Pancreas (tissue), 10 donors: ENCODE results near the gene MSL3B.
A peak's percentile ranks its signal among the peaks of the same experiment; 100 is the strongest.

ENCODE experiments used
- ATAC-seq, 4 donors: fragments of 200-7000 bp; cut with Tn5 transposase; one replicate each; pipeline versions ENCODE4 v1.8.0 to v1.9.1; 2020; ENCODE audit warnings: mild to moderate bottlenecking in 4 of 4, moderate library complexity in 4 of 4
- DNase-seq, 6 donors: peaks; one replicate each; pipeline ENCODE4 v3.0.0-alpha.2; 2020
- FAIRE-seq: peaks from 2 replicates; lab custom pipeline; 2012; peaks lifted over from hg19 to GRCh38; lab: Jason Lieb, UNC
- H3K27ac ChIP-seq, 4 donors: fragments of 200-600 bp; sonication (generic); 1 replicate in 3 of 4; 2 replicates in 1 of 4; pipeline versions ENCODE4 v1.5.0 to v1.8.0; 2020
- H3K27me3 ChIP-seq, 4 donors: fragments of 200-600 bp; one replicate each; pipeline ENCODE4 v1.8.0; 2021
- H3K36me3 ChIP-seq, 3 donors: fragments of 200-600 bp; sonication (generic) in 1 of 3; one replicate each; pipeline versions ENCODE4 v1.5.0 to v1.8.0; 2020 to 2021
- H3K4me1 ChIP-seq, 3 donors: fragments of 200-600 bp; one replicate each; pipeline ENCODE4 v1.8.0; 2021
- H3K4me3 ChIP-seq, 4 donors: fragments of 200-600 bp; sonication (generic) in 2 of 4; one replicate each; pipeline versions ENCODE4 v1.5.0 to v1.8.0; 2020 to 2021
- H3K9me3 ChIP-seq, 4 donors: fragments of 200-600 bp; one replicate each; pipeline ENCODE4 v1.8.0; 2021
- CTCF ChIP-seq, 4 donors: fragments of 200-600 bp; sonication (generic) in 3 of 4; IDR thresholded peaks; one replicate each; pipeline versions ENCODE4 v1.5.0 to v1.8.0; 2021; ENCODE audit warnings: antibody characterized with exemption in 4 of 4
- WGBS, 2 donors: extraction: QIAGEN DNeasy Blood & Tissue Kit; methylation state at CpG; one replicate each; pipeline ENCODE4 v1.1.7; 2013; 5-methylcytosine and 5-hydroxymethylcytosine counted together
- intact Hi-C, 3 donors: fragments of 100-400 bp; cut with DNase I; formaldehyde crosslinking; loops; one replicate each; pipeline versions ENCODE4 v1.11.1 to v1.14.2; 2022
- donor health status: healthy with polysubstance abuse.
- donor health status: DM: no; HTN: no; CAD: no; lungs with moderate emphysema.
- donor health status: DM: no; HTN: no; CAD: no.
- donor health status: control.
- donor health status: control.
- donor health status: Bipolar disorder and iron deficiency.
- donor health status: DM: yes; HTN: yes; CAD: no.
- donor health status: DM: no; HTN: no; CAD: no.
- donor health status: DM: no; HTN: no; CAD: no.
- donor health status: DM: yes; HTN: yes; CAD: no.

MSL3B gene

GRCh38 chr2:233836359-233836758 lies 31.8 kb downstream of the MSL3B start:
- intact Hi-C loops, result no loop called here
- H3K36me3 ChIP-seq, result no peaks in the 10 kb centered on the region
- DNase-seq (no peak), FAIRE-seq (no peak), ATAC-seq (no peak)
- H3K4me1 ChIP-seq, result no peaks in the 10 kb centered on the region
- no peak overlapping the region for H3K4me3 ChIP-seq
- no peaks in the 10 kb centered on the region for H3K27me3 ChIP-seq
- 95 to 97% methylated on average over 7 of the region's 7 CpGs for WGBS, 2 donors
- TF ChIP-seq CTCF (IDR thresholded peaks at IDR 0.05), result no peak
- H3K9me3 ChIP-seq, result no peaks in the 10 kb centered on the region
- H3K27ac ChIP-seq, result no peak overlapping the region

- Histone ChIP-seq H3K27me3 (no peaks in the 10 kb centered on the region), H3K36me3 (no peaks in the 10 kb centered on the region), H3K4me3 (no peak overlapping the region), H3K4me1 (no peaks in the 10 kb centered on the region), H3K9me3 (no peaks in the 10 kb centered on the region), H3K27ac (no peak overlapping the region)
- intact Hi-C loops, result no loop called here
- ATAC-seq, result no peak
- DNase-seq, result peak in 1 of 6 donors; percentile 28
- TF ChIP-seq CTCF (IDR thresholded peaks at IDR 0.05), result no peak
- WGBS, 2 donors, result 83 to 85% methylated on average over 14 of the region's 14 CpGs
- FAIRE-seq, result no peak
Measured at GRCh38 chr2:233835230-233836186, 32.7 kb downstream of the MSL3B start.

- no peak for FAIRE-seq
- WGBS, 2 donors, result 86 to 89% methylated on average over 10 of the region's 10 CpGs
- intact Hi-C loops, result no loop called here
Measured at GRCh38 chr2:233833345-233833744, 34.8 kb downstream of the MSL3B start.

GRCh38 chr2:233832869-233833311 lies 35.3 kb downstream of the MSL3B start:
- 69 to 71% methylated on average over 7 of the region's 7 CpGs for WGBS, 2 donors
- TF ChIP-seq CTCF (IDR thresholded peaks at IDR 0.05), result no peak
- ATAC-seq, result peak in 1 of 4 donors; percentile 18

More at GRCh38 chr2:233833345-233833744, 34.8 kb downstream of the MSL3B start:
- H3K27ac ChIP-seq, result no peak overlapping the region
- no peaks in the 10 kb centered on the region for H3K36me3 ChIP-seq
- ATAC-seq, result no peak
- no peaks in the 10 kb centered on the region for H3K4me1 ChIP-seq
- peak in 1 of 6 donors; percentile 30 for DNase-seq
- no peak overlapping the region for H3K4me3 ChIP-seq
- H3K27me3 ChIP-seq, result no peaks in the 10 kb centered on the region
- H3K9me3 ChIP-seq, result no peaks in the 10 kb centered on the region
- TF ChIP-seq CTCF (IDR thresholded peaks at IDR 0.05), result no peak

GRCh38 chr2:233832414-233832813 lies 35.8 kb downstream of the MSL3B start:
- Histone ChIP-seq H3K4me3 (no peak overlapping the region), H3K36me3 (no peaks in the 10 kb centered on the region), H3K27me3 (no peaks in the 10 kb centered on the region), H3K9me3 (no peaks in the 10 kb centered on the region), H3K27ac (no peak overlapping the region), H3K4me1 (no peaks in the 10 kb centered on the region)
- ATAC-seq, result no peak
- intact Hi-C loops, result no loop called here
- WGBS, 2 donors, result 80 to 85% methylated on average over 9 of the region's 9 CpGs
- FAIRE-seq, result no peak
- DNase-seq, result no peak
- TF ChIP-seq CTCF (IDR thresholded peaks at IDR 0.05), result no peak

More at GRCh38 chr2:233832869-233833311, 35.3 kb downstream of the MSL3B start:
- Histone ChIP-seq H3K36me3 (no peaks in the 10 kb centered on the region), H3K4me3 (no peak overlapping the region), H3K9me3 (no peaks in the 10 kb centered on the region), H3K27me3 (no peaks in the 10 kb centered on the region), H3K4me1 (no peaks in the 10 kb centered on the region), H3K27ac (no peak overlapping the region)
- FAIRE-seq (no peak), DNase-seq (peak in 2 of 6 donors; percentile 30 to 49)
- intact Hi-C loops, result no loop called here
